Mucosa of gallbladder (tissue), 1 donor: ENCODE data around the gene IL13RA1. TPM values are rescaled to one million over a fixed set of nuclear protein-coding genes. Genes with fewer than 3 reads are reported as not detected.
"Not testable (repeated sequence)": the region's sequence is repeated elsewhere in the genome, so short reads cannot be mapped to it uniquely, and the experiment has no call there.

Source experiments
- DNase-seq: peaks from one replicate; pipeline ENCODE4 v3.0.0-alpha.2; 2020; ENCODE audit warnings: low spot score
- total RNA-seq: library from RNA; stranded (reverse); gene quantifications from one replicate; pipeline ENCODE4 v1.2.1, GENCODE V29; 2021
- donor health status: DM: no; HTN: no; CAD: no.

The IL13RA1 gene
- 42.2 TPM for total RNA-seq

GRCh38 chrX:118726887-118727685 is at the start of gene IL13RA1:
Gene IL13RA1 (plus strand): TSS chrX:118727606. CDS start chrX:118727639, 33 bp downstream.
- peak; percentile 72 for DNase-seq

GRCh38 chrX:118679290-118679689 is 48.1 kb upstream of the IL13RA1 start:
- no peak for DNase-seq

DNA sequence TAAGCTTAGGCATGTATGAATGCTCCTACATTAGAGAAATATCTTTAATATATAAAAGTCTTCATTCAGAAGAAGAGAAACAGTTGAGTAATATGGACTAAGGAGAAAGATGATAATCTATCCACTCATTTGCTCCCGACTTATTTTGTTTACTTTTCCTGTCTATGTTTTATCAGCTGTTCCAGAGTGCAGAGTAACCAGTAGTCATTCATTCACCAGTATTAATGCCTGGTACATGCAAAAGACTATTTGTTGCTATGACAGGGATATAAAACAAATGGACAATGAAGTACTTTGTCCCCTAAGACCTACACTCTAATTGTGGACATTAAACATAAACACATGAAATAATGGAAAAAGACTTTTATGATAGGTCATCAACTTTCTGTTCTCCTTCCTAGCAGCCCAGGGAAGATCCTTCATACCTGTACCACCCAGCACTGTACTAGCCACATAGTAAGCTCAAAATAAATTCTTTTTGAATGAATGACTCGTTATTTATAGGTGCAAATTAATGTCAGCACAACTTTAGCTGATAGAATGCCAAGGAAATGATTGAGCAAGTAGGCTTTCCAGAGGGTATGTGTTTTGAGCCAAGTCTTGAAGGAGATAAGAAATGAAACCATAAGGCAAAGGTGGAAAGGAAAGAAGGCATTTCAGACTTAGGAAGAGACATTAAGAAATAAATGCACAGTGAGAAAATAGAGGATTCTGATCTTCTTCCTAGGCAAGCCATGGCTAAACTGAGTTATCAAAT is 45.0 kb upstream of the IL13RA1 start:
- DNase-seq: no peak

DNA sequence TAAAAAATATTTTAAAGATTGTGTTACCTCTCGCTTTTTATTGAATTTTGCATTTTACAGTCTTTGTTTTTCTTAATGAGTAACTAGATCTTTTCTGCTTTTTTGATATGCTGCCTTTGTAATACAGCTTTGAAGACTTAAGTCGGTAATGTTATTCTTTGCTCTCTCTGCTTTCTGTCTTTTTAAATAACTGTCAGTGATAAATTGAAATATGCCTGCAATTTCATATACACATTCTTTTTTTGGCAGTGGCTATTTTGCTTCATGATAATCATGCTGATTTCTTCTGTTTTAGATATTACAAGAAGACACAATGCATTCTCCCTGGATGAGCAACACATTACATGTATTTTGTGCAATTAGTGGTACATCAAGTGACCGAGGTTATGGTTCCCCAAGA is 42.0 kb upstream of the IL13RA1 start:
- DNase-seq: no peak

GRCh38 chrX:118688935-118689334 is 38.5 kb upstream of the IL13RA1 start:
- no peak for DNase-seq

GRCh38 chrX:118693843-118694242 is 33.6 kb upstream of the IL13RA1 start:
- DNase-seq: no peak

- no peak for DNase-seq
These were observed 32.8 kb upstream of the IL13RA1 start for GRCh38 chrX:118694638-118695037.

DNA sequence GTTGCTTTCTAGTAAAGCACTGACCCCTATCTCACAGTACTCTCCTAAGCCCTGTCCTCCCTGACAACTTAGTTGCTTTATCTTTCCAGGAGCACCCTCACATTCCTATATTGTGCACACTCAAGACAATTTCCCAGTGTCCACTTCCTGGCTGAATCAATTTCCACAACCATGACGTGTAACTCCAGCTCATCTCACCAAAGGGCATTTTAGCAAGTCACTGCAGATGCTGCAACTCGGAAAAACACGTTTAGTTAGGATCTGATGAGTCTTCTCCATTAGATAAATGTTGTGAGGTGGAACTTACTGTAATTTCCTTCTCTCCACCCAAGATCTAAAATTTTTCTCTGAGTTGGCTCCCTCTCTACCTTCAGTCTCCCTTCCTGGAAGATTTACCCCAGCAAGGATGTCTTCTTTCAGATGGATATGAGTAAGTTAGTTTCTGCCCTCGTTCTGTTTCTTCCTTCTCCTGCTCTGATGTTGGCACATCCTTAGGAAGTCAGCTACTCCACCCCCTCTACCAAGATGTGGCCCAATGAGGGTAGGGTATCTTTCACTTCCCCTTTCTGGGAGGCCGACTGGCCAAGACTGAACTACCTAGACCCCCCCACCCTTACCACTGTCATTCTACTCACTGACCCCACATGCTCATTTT is 28.8 kb upstream of the IL13RA1 start:
- DNase-seq: no peak

- no peak for DNase-seq
These were observed 24.7 kb upstream of the IL13RA1 start for GRCh38 chrX:118702741-118703140.

GRCh38 chrX:118706681-118707080 is 20.7 kb upstream of the IL13RA1 start:
- no peak for DNase-seq

DNA sequence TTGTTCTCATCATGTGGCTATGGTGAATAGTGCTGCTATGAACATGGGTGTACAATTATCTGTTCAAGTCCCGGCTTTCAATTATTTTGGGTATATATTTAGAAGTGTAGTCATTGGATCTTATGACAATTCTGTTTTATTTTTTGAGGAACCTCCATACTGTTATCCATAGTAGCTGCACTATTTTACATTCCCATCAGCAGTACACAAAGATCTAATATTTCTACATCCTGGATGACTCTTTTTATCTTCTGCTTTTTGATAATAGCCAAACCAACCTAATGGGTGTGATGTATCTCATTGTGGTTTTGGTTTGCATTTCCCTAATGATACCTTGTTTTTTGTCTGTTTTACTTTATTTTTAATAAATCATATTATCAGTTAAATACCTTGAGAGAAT is 12.9 kb upstream of the IL13RA1 start:
- DNase-seq: no peak

DNA sequence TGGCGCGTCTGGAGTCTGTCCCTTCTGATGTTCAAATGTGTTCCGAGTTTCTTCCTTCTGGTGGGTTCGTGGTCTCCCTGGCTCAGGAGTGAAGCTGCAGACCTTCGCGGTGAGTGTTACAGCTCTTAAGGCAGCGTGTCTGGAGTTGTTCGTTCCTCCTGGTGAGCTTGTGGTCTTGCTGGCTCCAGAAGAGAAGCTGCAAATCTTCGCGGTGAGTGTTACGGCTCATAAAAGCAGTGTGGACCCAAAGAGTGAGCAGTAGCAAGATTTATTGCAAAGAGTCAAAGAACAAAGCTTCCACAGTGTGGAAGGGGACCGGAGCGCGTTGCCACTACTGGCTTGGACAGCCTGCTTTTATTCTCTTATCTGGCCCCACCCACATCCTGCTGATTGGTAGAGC is 11.5 kb upstream of the IL13RA1 start:
- DNase-seq: not testable (repeated sequence)

GRCh38 chrX:118716833-118717232 is 10.6 kb upstream of the IL13RA1 start:
- DNase-seq: not testable (repeated sequence)

DNA sequence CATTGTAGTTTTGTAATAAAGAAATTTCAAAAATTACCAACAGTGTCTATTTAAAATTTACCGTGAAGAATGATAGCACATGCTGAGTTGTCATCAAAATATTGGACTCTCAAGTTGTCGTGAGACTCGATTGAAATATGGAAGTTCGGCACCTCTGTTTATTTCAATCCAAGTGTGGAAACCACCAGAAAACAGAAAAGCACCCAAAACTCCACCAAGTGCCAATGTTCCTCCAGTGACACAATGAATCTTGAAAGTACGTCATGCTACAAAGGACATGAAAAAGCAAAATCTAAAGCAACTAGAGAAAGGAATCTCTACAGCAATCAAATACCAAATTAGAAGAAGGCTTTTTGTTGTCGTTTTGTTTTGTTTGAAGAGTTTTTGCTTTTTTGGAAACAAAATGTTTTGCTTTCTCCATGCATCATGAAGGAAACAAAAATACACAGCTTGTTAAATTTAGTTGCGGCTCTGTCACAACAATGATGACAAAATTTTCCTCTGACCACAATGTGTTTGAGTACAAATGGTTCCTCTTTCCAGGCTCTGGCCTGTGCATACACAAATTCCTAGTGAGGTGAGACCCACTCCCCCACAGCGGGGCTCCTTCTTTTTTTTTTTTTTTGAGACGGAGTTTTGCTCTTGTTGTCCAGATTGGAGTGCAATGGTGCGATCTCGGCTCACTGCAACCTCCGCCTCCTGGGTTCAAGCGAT is 9.6 kb upstream of the IL13RA1 start:
- no peak for DNase-seq

GRCh38 chrX:118718737-118719136 is 8.7 kb upstream of the IL13RA1 start:
- no peak for DNase-seq

GRCh38 chrX:118720058-118720707 is 7.2 kb upstream of the IL13RA1 start:
- DNase-seq: no peak

GRCh38 chrX:118723376-118723775 is 4.0 kb upstream of the IL13RA1 start:
- no peak for DNase-seq

DNA sequence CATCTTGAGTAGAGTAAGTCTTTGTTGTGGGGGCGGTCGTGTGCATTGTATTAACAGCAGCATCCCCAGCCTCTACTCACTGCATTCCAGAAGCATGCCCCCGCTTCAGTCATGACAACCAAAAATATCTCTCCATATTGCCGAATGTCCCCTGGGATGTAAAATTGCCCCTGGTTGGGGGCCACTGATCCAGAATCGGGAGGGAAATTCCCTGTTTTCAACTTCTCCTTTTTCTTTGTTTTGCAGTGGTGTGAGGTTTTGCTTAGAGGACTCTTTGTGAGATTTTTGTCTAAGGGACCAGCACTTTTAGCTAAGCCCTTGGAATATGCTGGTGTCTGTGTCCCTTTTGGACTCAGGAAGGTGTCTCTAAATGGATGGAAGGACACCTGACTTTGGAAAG is 3.0 kb upstream of the IL13RA1 start:
- DNase-seq: no peak

DNA sequence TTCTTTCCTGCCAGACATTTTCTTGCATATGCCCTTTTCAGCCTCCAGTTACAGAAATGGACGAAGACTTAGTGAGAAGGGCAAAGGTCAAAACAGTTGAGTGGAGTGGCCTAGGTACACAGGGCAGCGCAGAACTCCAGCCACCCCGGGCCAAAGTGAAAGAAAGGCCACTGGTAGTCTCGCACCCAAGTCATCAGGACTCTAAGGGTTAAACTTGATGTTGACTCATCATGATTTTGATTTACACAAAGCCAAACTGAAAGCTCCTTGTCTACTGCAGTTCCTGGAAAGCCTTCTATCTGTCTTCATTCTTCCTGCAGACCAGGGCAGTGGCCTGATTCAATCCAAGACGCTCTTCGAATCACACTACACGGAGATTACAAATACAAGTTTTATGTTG is 2.6 kb upstream of the IL13RA1 start:
- no peak for DNase-seq

DNA sequence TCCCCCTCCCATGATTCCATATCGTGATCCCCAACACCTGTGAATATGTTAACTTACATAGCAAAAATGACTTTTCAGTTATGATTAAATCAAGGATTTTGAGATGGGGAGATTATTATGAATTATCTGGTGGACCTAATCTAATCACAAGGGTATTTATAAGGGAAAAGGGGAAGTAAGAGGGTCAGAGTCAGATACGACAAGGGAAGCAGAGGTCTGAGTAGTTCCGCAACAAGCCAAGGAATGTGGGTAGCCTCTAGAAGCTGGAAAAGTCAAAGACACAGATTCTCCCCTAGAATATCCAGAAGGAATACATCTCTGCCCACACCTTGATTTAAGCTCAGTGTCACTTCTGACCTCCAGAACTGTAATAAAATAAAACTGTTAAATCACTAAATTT is 1.0 kb upstream of the IL13RA1 start:
- DNase-seq: no peak

DNA sequence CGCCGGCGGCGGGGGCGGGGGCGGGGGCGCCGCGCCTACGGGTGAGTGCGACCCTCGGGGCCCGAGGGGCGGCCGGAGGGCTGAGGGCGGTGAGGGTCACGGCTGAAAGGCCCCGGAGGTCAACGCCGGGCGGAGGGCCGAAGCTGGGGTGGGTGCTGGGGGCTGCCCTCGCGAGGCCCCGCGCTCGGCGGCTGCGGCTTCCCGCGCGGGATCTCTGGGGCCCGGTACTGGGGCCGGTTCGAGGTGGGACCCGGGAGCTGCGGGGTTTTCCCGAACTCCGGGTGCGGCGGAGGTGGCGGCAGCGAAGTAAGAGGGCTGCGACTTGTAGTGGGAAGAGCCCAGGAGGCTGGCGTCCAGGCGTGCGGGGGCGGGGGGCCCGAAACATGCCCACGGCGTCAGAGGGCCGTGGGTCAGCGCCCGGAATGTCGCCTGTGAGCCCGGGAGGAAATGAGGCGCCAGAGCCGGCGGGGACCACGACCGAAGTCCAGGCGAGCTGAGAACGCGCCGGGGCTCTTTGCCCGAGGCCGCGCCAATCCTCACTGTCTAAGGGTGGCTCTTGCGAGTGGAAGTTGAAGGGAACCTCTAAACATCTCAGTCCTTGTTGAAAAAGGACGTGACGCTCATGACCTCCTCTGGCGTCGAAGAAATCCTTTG is 407 bp downstream of the IL13RA1 start:
- peak; percentile 14 for DNase-seq
